Lower leg skin (tissue), 4 donors: ENCODE results near the gene HAS3. TPM values are rescaled to one million over a fixed set of nuclear protein-coding genes. Genes with fewer than 3 reads are reported as not detected.

Experiments
- DNase-seq, 2 donors: peaks; one replicate each; pipeline ENCODE4 v3.0.0-alpha.2; 2019; ENCODE audit warnings: low spot score in 2 of 2
- H3K4me3 ChIP-seq: fragments of 200-600 bp; sonication (generic); 2 replicates; pipeline ENCODE4 v1.5.1; 2017; ENCODE audit warnings: mild to moderate bottlenecking, low read depth; ENCODE audit not compliant: poor library complexity, severe bottlenecking
- CTCF ChIP-seq, 3 donors: fragments of 450-650 bp; IDR thresholded peaks; one replicate each; pipeline ENCODE4 v1.5.1; 2016; ENCODE audit warnings: antibody characterized with exemption in 3 of 3, mild to moderate bottlenecking in 3 of 3, moderate library complexity in 2 of 3
- POLR2A ChIP-seq, 2 donors: fragments of 450-650 bp; IDR thresholded peaks; one replicate each; pipeline ENCODE4 v1.6.1; 2016 to 2017; ENCODE audit warnings: antibody characterized with exemption in 2 of 2, mild to moderate bottlenecking in 1 of 2, moderate library complexity in 1 of 2
- whole genome bisulfite sequencing, 2 donors: methylation state at CpG; one replicate each; pipeline ENCODE4 v1.1.5; 2018; 5-methylcytosine and 5-hydroxymethylcytosine counted together
- intact Hi-C: fragments of 100-400 bp; cut with DNase I; formaldehyde crosslinking; loops from one replicate; pipeline ENCODE4 v1.15.0; 2023; ENCODE audit warnings: low total_unique reads
- total RNA-seq, 4 donors: library from RNA; depleted of rRNA; stranded (reverse); fragments of >200 nt; gene quantifications; one replicate each; pipeline ENCODE4 v1.1.0, GENCODE V29; 2016

Gene HAS3
- total RNA-seq, 4 donors from 2014 or later = 3.5 to 7.5 (median 4.8) TPM

DNA sequence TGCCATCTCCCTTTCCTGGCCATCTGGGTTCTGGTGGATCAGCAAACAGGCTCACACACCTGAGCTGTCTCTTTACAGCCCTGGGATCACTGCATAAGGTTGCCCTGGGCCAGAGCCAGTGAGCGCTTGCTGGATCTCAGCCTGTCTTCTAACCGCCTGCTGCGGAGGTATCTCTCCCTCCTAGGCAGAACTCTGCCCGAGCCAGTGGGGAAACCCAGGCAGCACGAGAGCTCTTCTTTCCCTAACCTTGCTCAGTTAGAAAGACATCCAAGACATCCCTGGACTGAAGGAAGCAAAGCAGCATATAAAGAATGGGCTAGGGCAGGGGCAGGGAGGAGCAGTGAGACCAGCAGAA is 6.4 kb downstream of the HAS3 start:
- DNase-seq = no peak
- TF ChIP-seq CTCF (IDR thresholded peaks at IDR 0.05) = no peak
- no peak for TF ChIP-seq POLR2A (IDR thresholded peaks at IDR 0.05)
- H3K4me3 ChIP-seq = no peak overlapping the region
- WGBS, 2 donors = 55 to 72% methylated on average over 5 of the region's 5 CpGs
- intact Hi-C loops = no loop called here

- WGBS, 2 donors = 46 to 70% methylated on average over 6 of the region's 6 CpGs
- no peak overlapping the region for H3K4me3 ChIP-seq
- TF ChIP-seq CTCF (IDR thresholded peaks at IDR 0.05) = no peak
- TF ChIP-seq POLR2A (IDR thresholded peaks at IDR 0.05) = no peak
- intact Hi-C loops = no loop called here
- peak in 1 of 2 donors; percentile 82 for DNase-seq
These were observed 7.1 kb downstream of the HAS3 start for GRCh38 chr16:69112285-69113129.

DNA sequence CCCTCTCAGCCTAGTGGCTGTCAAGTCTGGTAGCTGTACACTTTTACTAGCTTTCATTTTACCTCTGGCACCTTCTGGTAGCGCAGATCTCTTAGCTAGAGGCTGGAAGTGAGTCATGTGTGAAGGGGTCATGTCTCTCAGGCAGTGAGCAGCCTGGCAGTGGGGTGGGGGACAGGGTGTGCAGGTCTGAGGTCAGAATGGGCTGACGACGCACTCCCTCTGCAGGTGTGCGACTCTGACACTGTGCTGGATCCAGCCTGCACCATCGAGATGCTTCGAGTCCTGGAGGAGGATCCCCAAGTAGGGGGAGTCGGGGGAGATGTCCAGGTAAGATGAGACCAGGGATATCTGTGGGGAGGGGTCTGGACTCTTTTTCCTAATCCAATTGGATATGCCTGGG is 7.8 kb downstream of the HAS3 start:
- WGBS, 2 donors = 93 to 96% methylated on average over 7 of the region's 7 CpGs
- peak in 1 of 2 donors; percentile 45 for DNase-seq
- no peak overlapping the region for H3K4me3 ChIP-seq
- TF ChIP-seq POLR2A (IDR thresholded peaks at IDR 0.05) (no peak), CTCF (IDR thresholded peaks at IDR 0.05) (no peak)
- intact Hi-C loops = no loop called here

GRCh38 chr16:69114346-69114975 is 9.0 kb downstream of the HAS3 start:
- intact Hi-C loops = no loop called here
- TF ChIP-seq CTCF (IDR thresholded peaks at IDR 0.05) (no peak), POLR2A (IDR thresholded peaks at IDR 0.05) (no peak)
- 89 to 92% methylated on average over 25 of the region's 25 CpGs for WGBS, 2 donors
- H3K4me3 ChIP-seq = no peak overlapping the region
- peak in 1 of 2 donors; percentile 70 for DNase-seq

DNA sequence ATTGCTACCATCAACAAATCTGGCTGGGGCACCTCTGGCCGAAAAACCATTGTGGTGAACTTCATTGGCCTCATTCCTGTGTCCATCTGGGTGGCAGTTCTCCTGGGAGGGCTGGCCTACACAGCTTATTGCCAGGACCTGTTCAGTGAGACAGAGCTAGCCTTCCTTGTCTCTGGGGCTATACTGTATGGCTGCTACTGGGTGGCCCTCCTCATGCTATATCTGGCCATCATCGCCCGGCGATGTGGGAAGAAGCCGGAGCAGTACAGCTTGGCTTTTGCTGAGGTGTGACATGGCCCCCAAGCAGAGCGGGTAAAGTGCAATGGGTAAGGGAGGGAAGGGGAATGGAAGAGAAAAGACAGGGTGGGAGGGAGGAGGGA is 9.5 kb downstream of the HAS3 start:
- intact Hi-C loops = no loop called here
- DNase-seq = peak in 1 of 2 donors; percentile 53
- no peak overlapping the region for H3K4me3 ChIP-seq
- WGBS, 2 donors = 95% methylated on average over 6 of the region's 6 CpGs
- TF ChIP-seq CTCF (IDR thresholded peaks at IDR 0.05) (no peak), POLR2A (IDR thresholded peaks at IDR 0.05) (no peak)
